ENCODE results near the gene PLP1. TPM values are rescaled to one million over a fixed set of nuclear protein-coding genes. Genes with fewer than 3 reads are reported as not detected.

Gene PLP1
- total RNA-seq, 5 donors from 2014 or later (not counting 1 experiment from before 2014, with no cell fraction given) = not detected

DNA sequence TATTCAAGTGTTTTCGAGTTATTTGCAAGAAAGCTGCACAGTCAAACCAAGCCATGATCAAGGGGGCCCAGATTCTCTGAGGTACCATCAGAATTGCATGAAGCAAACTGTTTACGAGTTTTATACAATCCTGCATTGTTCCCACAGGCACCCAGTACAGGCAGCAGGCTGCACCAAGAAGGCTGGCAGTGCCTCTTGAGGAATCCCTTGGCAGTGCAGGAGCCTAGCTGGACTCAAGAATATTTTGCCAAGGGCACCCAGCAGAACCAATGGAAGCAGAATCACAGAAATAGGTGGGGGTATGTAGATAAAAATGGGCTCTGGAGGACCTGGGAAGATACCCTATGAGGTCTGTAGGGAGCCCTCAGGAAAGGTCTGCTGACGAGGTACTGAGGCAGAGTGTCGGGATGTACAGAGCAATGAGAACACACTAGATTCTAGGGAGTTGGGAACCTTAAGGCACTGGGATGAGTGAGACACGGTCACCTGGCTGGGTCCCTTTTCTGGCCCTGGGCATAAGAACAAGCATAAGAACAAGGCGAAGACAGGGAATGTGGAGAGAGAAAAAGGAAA lies 2.5 kb upstream of the PLP1 start:
- ChIA-PET CTCF (no interaction called here), POLR2A (no interaction called here)
- no peaks in the 10 kb centered on the region for H3K27me3 ChIP-seq (replicated peaks in 1 of 2; ENCODE audit: control insufficient read depth in 2 of 2, extremely low read depth in 1 of 2, insufficient read depth in 2 of 2, low read length in 1 of 2)
- Mint-ChIP-seq H3K4me3 (no peak overlapping the region), H3K36me3 (no peaks in the 10 kb centered on the region), H3K27me3 (peaks cover 1 to 31% of the 10 kb centered on the region in 2 donors), H3K4me1 (no peaks in the 10 kb centered on the region), H3K27ac (no peak overlapping the region), H3K9me3 (no peaks in the 10 kb centered on the region)
- 86% methylated on average over 2 of the region's 6 CpGs for WGBS (ENCODE audit: insufficient coverage)
- ATAC-seq (replicated peaks in 1 of 4) (no peak), DNase-seq (peak in 1 of 35 experiments; percentile 0)
- no peak overlapping the region for H3K4me3 ChIP-seq (ENCODE audit: control insufficient read depth in 1 of 2, extremely low read depth in 1 of 2, low read length in 1 of 2)
- H3K36me3 ChIP-seq (ENCODE audit: control insufficient read depth in 2 of 2, extremely low read depth in 1 of 2, insufficient read depth in 1 of 2, low read length in 1 of 2) = no peaks in the 10 kb centered on the region
- H3K27ac ChIP-seq (ENCODE audit: low read length) = no peak overlapping the region
- H3K4me1 ChIP-seq (ENCODE audit: control insufficient read depth in 1 of 2, extremely low read depth in 1 of 2, insufficient read depth in 2 of 2, low read length in 2 of 2) = no peaks in the 10 kb centered on the region
- no peaks in the 10 kb centered on the region for H3K9me3 ChIP-seq

DNA sequence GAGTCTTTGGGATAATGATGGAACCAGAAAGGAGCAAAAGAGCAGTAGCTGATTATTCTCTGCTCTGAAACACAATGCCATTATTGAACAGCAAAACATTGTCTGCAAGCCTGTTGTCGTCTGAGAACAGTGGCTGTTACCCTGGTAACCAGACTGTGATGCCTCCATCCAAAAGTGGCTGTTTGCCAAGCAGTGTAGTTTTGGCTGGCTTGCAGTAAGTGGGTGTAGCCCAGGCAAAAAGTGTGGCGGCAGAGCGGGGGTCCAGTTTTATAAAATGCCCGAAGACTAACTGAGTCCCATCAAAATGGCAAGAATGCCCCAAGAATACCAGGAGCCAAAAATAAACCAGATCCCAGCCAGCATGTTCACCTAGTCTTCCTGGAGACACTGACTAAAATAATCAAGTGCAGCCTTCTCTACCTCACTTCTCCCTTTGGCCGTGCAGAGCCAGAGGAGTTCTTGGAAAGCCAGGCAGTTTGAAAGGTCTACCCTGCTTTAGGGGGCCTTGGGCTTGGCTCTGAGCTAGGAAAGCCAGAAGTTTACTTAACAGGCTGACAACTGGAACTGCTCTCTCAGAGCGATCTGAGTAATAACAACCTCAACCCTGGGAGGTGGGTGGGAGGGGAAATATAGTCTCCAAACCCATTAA lies 2.6 kb downstream of the PLP1 start:
- Mint-ChIP-seq H3K9me3 (no peaks in the 10 kb centered on the region), H3K27ac (no peak overlapping the region), H3K4me1 (no peaks in the 10 kb centered on the region), H3K4me3 (no peak overlapping the region), H3K27me3 (peaks cover 0 to 23% of the 10 kb centered on the region in 2 donors), H3K36me3 (no peaks in the 10 kb centered on the region)
- Histone ChIP-seq H3K27me3 (replicated peaks in 1 of 2; ENCODE audit: control insufficient read depth in 2 of 2, extremely low read depth in 1 of 2, insufficient read depth in 2 of 2, low read length in 1 of 2) (no peaks in the 10 kb centered on the region), H3K4me3 (ENCODE audit: control insufficient read depth in 1 of 2, extremely low read depth in 1 of 2, low read length in 1 of 2) (no peak overlapping the region), H3K9me3 (no peaks in the 10 kb centered on the region), H3K4me1 (ENCODE audit: control insufficient read depth in 1 of 2, extremely low read depth in 1 of 2, insufficient read depth in 2 of 2, low read length in 2 of 2) (no peaks in the 10 kb centered on the region), H3K36me3 (ENCODE audit: control insufficient read depth in 2 of 2, extremely low read depth in 1 of 2, insufficient read depth in 1 of 2, low read length in 1 of 2) (no peaks in the 10 kb centered on the region), H3K27ac (ENCODE audit: low read length) (no peak overlapping the region)
- ChIA-PET POLR2A (no interaction called here), CTCF (no interaction called here)
- ATAC-seq (replicated peaks in 1 of 4) (no peak), DNase-seq (no peak)
- WGBS (ENCODE audit: insufficient coverage) = no CpG with 5 or more reads among the region's 6 CpGs

DNA sequence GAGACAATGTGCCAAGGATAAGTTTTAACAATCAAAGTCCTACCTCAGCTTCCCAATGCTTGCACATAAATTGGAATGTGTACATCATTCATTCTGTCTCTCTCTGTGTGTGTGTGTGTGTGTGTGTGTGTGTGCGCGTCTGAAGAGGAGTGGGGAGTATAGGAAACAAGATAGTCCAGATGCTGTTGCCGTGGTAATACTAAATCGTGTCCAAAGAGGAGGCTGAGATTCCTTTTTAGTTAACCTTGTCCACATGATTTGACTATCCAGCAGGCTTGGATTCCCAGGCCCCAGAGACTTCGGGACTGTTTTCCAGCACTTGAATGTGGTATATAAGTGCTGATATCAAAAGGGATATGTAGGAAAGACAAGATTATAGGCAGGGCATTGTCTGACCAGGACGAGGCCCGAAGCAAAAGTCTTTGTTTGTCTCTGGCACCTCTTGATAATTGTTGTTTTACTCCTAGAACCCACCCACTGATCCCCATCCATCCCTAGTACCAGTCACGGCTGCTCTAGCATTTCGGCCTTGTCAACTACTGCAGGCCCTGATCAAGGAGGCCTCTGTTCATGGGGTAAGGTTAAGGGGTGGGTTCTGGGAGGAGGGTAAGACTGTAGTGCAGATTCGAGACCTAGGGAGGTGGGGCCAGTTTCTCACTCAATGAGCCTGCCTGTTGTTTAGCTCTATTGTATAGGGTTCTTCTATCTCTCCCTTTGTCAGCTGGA lies 3.9 kb downstream of the PLP1 start:
- H3K27ac Mint-ChIP-seq = no peak overlapping the region

DNA sequence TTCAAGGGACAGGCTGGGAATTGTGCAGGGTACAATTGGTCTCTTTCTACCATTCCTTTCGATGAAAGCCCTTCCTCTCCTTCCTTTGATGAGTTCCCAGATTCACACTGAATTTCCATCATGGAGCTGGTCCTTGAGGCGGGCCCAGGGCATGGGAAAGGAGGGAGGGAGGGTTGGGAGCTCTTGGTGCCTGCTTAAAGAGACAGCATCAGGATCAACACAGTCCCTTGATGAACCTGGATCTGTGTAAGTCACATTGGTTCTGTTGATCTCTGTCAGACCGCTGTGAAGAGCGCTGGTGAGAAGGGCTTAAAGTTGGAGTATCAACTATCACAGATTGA lies 4.4 kb downstream of the PLP1 start:
- no peak overlapping the region for H3K27ac ChIP-seq (ENCODE audit: low read length)
- no peak overlapping the region for H3K4me3 Mint-ChIP-seq
- H3K9me3 Mint-ChIP-seq = no peaks in the 10 kb centered on the region
- H3K36me3 Mint-ChIP-seq = no peaks in the 10 kb centered on the region
- DNase-seq (no peak), ATAC-seq (replicated peaks in 1 of 4) (no peak)
- no peaks in the 10 kb centered on the region for H3K36me3 ChIP-seq (ENCODE audit: control insufficient read depth in 2 of 2, extremely low read depth in 1 of 2, insufficient read depth in 1 of 2, low read length in 1 of 2)
- no peaks in the 10 kb centered on the region for H3K4me1 Mint-ChIP-seq
- no peaks in the 10 kb centered on the region for H3K9me3 ChIP-seq
- H3K27ac Mint-ChIP-seq = no peak overlapping the region
- POLR2A ChIA-PET = no interaction called here
- H3K27me3 ChIP-seq (replicated peaks in 1 of 2; ENCODE audit: control insufficient read depth in 2 of 2, extremely low read depth in 1 of 2, insufficient read depth in 2 of 2, low read length in 1 of 2) = no peaks in the 10 kb centered on the region
- peaks cover 0 to 11% of the 10 kb centered on the region in 2 donors for H3K27me3 Mint-ChIP-seq
- WGBS (ENCODE audit: insufficient coverage) = no CpG with 5 or more reads among the region's 4 CpGs
- no peak overlapping the region for H3K4me3 ChIP-seq (ENCODE audit: control insufficient read depth in 1 of 2, extremely low read depth in 1 of 2, low read length in 1 of 2)
- no peaks in the 10 kb centered on the region for H3K4me1 ChIP-seq (ENCODE audit: control insufficient read depth in 1 of 2, extremely low read depth in 1 of 2, insufficient read depth in 2 of 2, low read length in 2 of 2)
- CTCF ChIA-PET = no interaction called here

More for the DNA sequence above, 3.9 kb downstream of the PLP1 start:
- Histone ChIP-seq H3K9me3 (no peaks in the 10 kb centered on the region), H3K27me3 (replicated peaks in 1 of 2; ENCODE audit: control insufficient read depth in 2 of 2, extremely low read depth in 1 of 2, insufficient read depth in 2 of 2, low read length in 1 of 2) (no peaks in the 10 kb centered on the region), H3K36me3 (ENCODE audit: control insufficient read depth in 2 of 2, extremely low read depth in 1 of 2, insufficient read depth in 1 of 2, low read length in 1 of 2) (no peaks in the 10 kb centered on the region), H3K4me1 (ENCODE audit: control insufficient read depth in 1 of 2, extremely low read depth in 1 of 2, insufficient read depth in 2 of 2, low read length in 2 of 2) (no peaks in the 10 kb centered on the region), H3K27ac (ENCODE audit: low read length) (no peak overlapping the region), H3K4me3 (ENCODE audit: control insufficient read depth in 1 of 2, extremely low read depth in 1 of 2, low read length in 1 of 2) (no peak overlapping the region)
- no peaks in the 10 kb centered on the region for H3K4me1 Mint-ChIP-seq
- DNase-seq = no peak
- CTCF ChIA-PET = no interaction called here
- H3K4me3 Mint-ChIP-seq = no peak overlapping the region
- H3K27me3 Mint-ChIP-seq = peaks cover 0 to 16% of the 10 kb centered on the region in 2 donors
- no peak for ATAC-seq (replicated peaks in 1 of 4)
- no peaks in the 10 kb centered on the region for H3K9me3 Mint-ChIP-seq
- no peaks in the 10 kb centered on the region for H3K36me3 Mint-ChIP-seq
- POLR2A ChIA-PET = no interaction called here
- WGBS (ENCODE audit: insufficient coverage) = no CpG with 5 or more reads among the region's 10 CpGs

DNA sequence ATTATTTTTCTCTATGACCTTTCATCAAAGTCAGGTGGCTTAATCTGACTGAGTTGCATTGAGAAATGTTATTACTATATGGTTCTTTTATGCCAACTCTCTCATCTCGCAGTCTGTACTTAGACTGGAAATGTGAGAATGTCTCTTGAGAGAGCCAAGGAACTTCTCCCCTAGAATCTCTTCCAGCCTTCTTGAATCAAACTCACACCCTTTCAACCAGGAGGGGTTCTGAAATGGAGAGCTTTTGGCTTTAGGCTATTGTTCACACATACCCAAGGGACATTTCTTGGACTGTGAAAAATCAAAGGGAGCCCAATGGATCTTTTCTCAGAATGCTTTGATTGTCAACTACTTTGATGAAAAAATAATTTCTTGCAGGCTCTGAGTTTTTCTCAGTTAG lies 5.1 kb downstream of the PLP1 start:
- H3K9me3 ChIP-seq = no peaks in the 10 kb centered on the region
- no peak overlapping the region for H3K4me3 ChIP-seq (ENCODE audit: control insufficient read depth in 1 of 2, extremely low read depth in 1 of 2, low read length in 1 of 2)
- no peak for DNase-seq
- ChIA-PET CTCF (no interaction called here), POLR2A (no interaction called here)
- peaks cover 0 to 11% of the 10 kb centered on the region in 2 donors for H3K27me3 Mint-ChIP-seq
- no peaks in the 10 kb centered on the region for H3K36me3 ChIP-seq (ENCODE audit: control insufficient read depth in 2 of 2, extremely low read depth in 1 of 2, insufficient read depth in 1 of 2, low read length in 1 of 2)
- no peaks in the 10 kb centered on the region for H3K9me3 Mint-ChIP-seq
- H3K4me3 Mint-ChIP-seq = no peak overlapping the region
- H3K4me1 ChIP-seq (ENCODE audit: control insufficient read depth in 1 of 2, extremely low read depth in 1 of 2, insufficient read depth in 2 of 2, low read length in 2 of 2) = no peaks in the 10 kb centered on the region
- H3K4me1 Mint-ChIP-seq = no peaks in the 10 kb centered on the region
- no peak overlapping the region for H3K27ac ChIP-seq (ENCODE audit: low read length)
- ATAC-seq (replicated peaks in 1 of 4) = no peak
- no CpG with 5 or more reads among the region's 1 CpG for WGBS (ENCODE audit: insufficient coverage)
- no peaks in the 10 kb centered on the region for H3K27me3 ChIP-seq (replicated peaks in 1 of 2; ENCODE audit: control insufficient read depth in 2 of 2, extremely low read depth in 1 of 2, insufficient read depth in 2 of 2, low read length in 1 of 2)
- no peak overlapping the region for H3K27ac Mint-ChIP-seq
- H3K36me3 Mint-ChIP-seq = no peaks in the 10 kb centered on the region

DNA sequence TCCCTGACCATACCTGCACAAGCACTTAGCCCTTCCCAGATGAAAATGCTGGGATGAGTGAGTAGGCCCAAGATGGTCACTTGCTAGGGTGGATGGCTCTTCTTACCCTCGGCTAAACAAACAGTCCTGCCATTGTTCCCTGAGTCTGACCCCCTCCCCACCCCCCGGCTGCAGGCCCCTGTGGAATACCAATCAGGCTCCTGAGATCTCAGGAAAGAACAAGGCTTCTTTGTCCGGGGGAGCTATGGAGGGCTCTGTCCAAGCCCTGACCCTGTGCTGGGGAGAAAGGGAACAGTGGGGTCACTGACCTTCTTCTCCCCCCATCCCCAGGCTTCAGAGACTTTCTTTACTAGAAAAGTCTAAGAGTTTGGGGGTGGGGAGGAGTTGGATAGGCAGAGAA lies 6.0 kb downstream of the PLP1 start:
- Histone ChIP-seq H3K27ac (ENCODE audit: low read length) (no peak overlapping the region), H3K27me3 (replicated peaks in 1 of 2; ENCODE audit: control insufficient read depth in 2 of 2, extremely low read depth in 1 of 2, insufficient read depth in 2 of 2, low read length in 1 of 2) (no peaks in the 10 kb centered on the region), H3K36me3 (ENCODE audit: control insufficient read depth in 2 of 2, extremely low read depth in 1 of 2, insufficient read depth in 1 of 2, low read length in 1 of 2) (no peaks in the 10 kb centered on the region), H3K4me1 (ENCODE audit: control insufficient read depth in 1 of 2, extremely low read depth in 1 of 2, insufficient read depth in 2 of 2, low read length in 2 of 2) (no peaks in the 10 kb centered on the region), H3K4me3 (ENCODE audit: control insufficient read depth in 1 of 2, extremely low read depth in 1 of 2, low read length in 1 of 2) (no peak overlapping the region), H3K9me3 (no peaks in the 10 kb centered on the region)
- H3K27me3 Mint-ChIP-seq = peaks cover 0 to 10% of the 10 kb centered on the region in 2 donors
- WGBS (ENCODE audit: insufficient coverage) = no CpG with 5 or more reads among the region's 3 CpGs
- no peaks in the 10 kb centered on the region for H3K36me3 Mint-ChIP-seq
- H3K27ac Mint-ChIP-seq = no peak overlapping the region
- POLR2A ChIA-PET = no interaction called here
- no peak overlapping the region for H3K4me3 Mint-ChIP-seq
- CTCF ChIA-PET = no interaction called here
- ATAC-seq (replicated peaks in 1 of 4) = no peak
- DNase-seq = no peak
- H3K4me1 Mint-ChIP-seq = no peaks in the 10 kb centered on the region
- no peaks in the 10 kb centered on the region for H3K9me3 Mint-ChIP-seq
